ENCODE data around the gene SGTB.
"Not testable (repeated sequence)": the region's sequence is repeated elsewhere in the genome, so short reads cannot be mapped to it uniquely, and the experiment has no call there.

Gene SGTB

DNA sequence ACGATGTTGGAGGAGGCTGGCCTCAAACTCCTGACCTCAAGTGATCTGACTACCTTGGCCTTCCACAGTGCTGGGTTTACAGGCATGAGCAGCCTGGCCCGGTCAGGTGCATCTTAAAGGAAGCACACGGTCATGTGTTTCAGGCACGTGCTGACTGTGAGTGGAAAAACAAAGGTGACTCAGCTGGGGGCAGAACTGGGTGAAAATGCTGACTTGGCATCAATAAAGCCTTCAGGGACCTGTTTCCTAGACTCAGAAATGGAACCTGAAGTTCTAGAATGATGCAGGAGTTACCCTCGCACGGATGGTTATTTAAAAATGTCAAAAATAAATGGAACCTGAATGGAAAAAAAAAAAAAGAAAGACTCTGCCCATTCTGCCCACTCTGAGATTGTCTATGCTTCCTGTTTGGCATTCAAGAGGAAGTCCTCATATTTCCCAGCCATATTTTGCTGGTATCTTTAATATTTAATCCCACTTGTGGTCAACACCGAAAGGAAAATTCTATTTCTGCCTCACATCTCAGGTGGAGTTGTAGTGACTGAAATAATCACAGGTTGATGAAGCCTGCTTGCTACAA is 12.4 kb upstream of the SGTB start:
- not testable (repeated sequence) for DNase-seq

DNA sequence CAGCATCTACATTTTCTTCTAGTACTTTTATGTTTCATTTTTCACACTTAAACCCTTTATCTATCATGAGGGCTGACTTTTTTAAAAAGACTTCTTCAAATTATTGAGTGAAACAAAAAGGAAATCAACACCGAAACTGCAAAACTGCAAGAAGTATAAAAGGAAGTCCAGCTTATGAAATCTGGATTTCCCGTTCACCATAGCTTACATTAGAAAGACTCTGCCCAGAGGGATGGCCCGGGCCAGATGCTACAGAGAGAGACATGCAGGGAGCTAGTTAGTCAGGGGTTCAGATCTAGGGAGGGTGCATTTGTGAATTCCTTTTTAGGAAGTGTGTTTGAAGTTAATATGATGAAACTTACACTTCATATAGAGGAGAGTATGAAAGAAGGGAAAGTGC is 10.1 kb upstream of the SGTB start:
- DNase-seq: not testable (repeated sequence)

DNA sequence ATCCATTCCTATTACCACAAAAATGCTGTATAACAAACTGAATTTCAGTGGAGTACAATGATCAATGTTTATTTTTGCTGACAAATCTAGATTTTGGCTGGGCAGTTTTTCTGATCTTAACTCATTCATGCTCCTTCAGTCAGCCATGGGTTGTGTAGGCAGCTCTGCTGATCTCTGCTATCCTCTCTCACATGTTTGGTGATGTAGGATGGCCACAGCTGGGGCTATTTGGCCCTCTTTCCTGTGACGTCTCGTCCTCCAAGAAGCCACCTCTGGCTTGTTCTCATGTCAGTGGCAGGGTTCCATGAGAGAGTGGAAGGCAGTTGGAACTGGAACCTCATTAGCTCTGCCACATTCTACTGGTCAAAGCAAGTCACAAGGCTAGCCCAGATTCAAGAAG is 9.0 kb upstream of the SGTB start:
- no peak for DNase-seq

- no peak for DNase-seq
These were observed 6.3 kb upstream of the SGTB start for GRCh38 chr5:65728218-65728617.

DNA sequence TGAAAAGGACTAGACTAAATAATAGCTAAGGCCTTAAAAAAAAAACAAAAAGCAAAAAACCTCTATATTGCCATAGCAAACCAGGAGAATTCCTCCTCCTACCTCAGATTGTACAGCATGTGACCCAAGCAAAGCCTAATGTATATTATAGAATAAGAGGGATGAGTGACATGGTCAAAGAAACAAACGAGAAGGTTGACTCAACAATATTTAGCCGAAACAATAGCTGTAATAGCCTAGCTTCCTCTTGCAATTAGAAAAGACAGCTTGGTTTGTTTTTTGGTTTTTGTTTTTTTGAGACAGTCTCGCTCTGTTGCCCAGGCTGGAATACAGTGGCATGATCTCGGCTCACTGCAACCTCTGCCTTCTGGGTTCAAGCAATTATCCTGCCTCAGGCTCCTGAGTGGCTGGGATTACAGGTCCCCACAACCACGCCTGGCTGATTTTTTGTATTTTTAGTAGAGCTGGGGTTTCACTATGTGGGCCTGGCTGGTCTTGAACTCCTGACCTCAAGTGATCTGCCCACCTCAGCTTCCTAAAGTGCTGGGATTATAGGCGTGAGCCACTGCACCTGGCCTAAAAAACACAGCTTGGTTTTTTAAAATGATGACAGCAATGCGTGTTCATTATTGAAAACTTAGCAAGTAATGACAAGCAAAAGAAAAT is 5.7 kb upstream of the SGTB start:
- DNase-seq: no peak

- DNase-seq: no peak
These were observed 880 bp upstream of the SGTB start for GRCh38 chr5:65722575-65723403.

DNA sequence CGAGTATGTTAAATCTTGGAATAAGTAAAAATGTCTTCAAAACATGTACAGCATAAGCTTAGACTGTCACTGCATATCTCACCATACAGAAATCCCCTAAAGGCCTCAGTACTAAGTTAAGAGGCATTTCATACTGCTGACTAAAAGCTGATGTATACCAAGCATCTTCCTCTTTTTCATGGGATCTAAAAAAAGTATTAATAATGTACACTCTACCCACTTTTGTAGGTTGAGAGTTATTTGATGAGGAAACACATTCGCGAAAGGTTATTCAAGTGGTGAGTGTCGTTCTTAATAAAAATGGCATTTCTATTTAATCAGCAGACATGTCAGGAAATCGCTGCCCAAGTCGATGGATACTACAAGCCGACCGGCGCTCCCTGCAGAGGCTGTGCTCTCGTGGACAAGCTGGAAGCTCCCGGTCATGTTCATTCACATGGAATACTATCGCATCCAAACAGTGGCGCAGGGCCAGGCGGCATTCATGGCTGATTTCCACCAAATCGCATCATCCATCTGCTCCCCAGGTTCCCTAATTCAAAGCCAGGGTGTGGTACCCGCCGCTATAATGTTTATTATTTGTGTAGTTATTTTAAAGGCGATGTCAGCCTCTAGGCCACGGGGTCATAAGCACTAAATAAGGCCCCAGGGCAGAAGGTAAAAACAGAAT is 724 bp downstream of the SGTB start:
- DNase-seq: peak; percentile 37

DNA sequence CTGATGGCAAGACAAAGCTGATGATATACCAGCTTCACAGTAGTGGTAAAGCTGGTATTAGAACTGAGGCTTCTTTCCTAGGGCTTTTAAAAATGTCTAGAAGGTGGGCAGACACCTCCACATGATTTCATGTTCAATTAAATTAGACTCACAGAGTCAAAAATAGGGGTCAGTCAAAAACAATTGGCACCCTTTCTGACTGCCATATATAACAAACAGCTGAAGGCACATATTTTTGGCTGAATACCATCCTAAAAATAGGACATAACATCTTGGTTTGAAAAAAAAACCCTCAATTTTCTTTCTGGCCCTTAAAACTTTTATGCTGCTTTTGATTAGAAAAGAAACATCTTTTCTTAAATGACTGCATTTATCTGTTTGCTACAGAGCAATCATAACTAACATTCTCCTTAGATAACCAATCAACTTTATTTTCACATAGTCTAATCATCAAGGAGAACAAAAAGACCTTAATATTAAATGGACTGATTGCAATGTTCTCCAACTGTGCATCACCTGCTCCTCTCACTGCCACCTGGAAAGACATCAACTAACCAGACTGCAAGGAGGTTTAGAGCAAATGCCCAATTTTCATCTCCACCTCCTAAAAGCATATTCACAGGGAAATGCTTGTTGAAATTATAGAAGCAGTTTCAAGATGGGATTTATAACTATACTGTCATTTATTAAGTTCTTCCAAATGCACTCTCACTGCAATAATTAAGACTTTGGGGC is 3.2 kb downstream of the SGTB start:
- DNase-seq: no peak

- DNase-seq: no peak
These were observed 13.8 kb downstream of the SGTB start for GRCh38 chr5:65708145-65708544.

DNA sequence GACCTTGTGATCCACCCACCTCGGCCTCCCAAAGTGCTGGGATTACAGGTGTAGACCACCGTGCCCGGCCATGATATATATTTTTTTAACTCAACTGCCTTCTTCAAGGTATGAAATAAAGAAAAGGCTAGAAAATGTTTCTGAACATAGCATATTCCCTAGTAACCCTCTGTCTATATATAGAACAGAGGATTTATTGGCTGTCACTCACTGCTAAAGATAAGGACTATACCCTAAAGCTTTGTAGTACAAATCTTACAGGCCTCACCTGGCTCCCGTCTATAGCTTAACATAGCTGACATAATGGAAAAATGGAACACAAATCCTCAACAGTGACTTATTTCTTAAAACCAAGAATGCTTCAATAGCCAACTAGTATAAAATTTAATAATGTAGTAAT is 14.2 kb downstream of the SGTB start:
- no peak for DNase-seq

DNA sequence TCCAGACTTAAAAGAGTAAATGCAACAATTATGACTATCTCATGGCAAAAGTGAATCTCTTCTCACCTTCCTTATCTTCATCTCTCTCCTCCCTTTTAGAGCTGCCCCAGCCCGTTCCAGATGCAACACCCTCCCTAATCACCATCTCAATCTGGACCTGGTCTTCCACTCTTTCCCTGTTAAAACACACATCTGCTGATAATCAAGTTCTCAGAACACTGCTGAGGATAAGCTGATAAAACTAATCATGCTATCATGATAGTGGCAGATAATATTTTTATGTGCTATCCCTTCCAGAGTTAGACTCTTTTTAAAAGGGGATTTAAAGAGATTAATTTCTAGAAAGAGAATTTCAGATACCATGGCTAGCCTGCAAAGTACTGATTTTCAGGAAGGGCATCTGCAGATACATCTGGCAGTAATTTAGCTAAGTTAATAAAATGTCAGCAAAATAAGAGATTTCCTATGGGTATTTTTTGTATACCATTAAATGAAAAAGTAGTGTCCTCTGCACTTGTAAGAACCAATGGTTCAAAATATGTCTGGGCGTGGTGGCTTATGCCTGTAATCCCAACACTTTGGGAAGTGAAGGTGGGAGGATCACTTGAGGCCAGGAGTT is 17.2 kb downstream of the SGTB start:
- no peak for DNase-seq

- no peak for DNase-seq
These were observed 19.9 kb downstream of the SGTB start for GRCh38 chr5:65702036-65702435.

GRCh38 chr5:65699338-65699737 is 22.6 kb downstream of the SGTB start:
- DNase-seq: no peak

DNA sequence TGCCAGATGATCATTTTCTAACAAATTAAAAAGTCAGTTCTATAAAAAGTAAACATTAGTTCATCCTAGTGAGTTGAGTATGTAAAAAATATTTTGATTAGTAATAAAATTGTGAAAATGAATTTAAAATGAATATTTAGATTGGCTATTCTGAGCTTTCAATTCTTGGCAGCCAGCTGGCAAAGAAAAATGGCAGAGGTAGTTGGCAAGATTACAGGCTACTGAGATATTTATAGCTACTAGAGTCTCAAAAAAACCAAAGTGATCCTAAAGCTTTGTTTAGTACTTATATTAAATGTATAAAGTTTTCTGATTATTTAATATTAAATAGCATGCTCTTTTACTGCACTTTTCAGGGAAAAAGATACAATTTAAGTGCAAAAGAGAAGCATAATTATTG is 25.0 kb downstream of the SGTB start:
- no peak for DNase-seq

- no peak for DNase-seq
These were observed 26.0 kb downstream of the SGTB start for GRCh38 chr5:65695896-65696295.

DNA sequence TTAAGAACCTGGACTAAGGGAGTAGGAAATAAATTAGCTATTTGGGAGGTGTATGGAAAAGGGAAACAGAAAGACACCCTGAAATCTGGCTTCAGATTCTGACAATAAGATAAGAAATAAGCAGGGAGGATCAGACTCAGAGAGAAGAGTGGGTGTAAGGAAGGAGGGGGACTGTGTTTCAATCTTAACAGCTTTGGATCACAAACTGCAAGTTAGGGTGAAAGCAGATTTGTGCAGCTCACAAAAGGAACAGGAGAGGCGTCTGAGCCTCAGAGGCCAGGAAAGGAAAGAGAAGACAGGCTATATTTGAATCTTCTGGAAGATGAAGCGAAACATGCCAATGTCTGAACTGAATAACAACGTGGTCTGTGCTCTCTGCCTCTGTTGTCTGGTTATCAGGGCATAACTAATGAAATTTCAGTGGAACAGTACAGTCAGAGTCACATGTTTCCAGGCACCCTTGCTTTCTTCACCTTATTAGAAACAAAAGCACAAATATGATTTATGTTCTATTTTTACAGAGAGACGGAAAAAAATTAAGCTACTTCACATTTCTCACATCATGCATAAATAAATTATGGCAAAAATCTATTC is 26.6 kb downstream of the SGTB start:
- no peak for DNase-seq

GRCh38 chr5:65693121-65693520 is 28.8 kb downstream of the SGTB start:
- no peak for DNase-seq

DNA sequence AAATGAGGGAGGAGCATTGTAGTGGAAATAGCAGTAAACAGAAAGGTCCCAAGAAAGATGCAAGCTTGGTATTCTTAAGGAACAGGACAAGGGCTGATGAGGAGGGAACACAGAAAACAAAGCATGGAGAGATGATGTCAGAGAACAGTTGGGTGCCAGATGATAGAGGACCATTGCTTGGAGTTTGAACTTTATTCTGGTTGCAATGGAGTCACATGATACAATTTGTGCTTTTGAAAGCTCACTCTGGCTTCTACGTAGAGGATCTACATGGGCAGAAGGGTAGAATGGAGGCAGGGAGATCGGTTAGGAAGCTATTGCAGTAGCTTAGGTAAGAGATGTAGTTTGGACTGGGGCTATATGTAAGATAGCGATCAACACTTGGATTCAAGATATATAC is 39.8 kb downstream of the SGTB start:
- no peak for DNase-seq

DNA sequence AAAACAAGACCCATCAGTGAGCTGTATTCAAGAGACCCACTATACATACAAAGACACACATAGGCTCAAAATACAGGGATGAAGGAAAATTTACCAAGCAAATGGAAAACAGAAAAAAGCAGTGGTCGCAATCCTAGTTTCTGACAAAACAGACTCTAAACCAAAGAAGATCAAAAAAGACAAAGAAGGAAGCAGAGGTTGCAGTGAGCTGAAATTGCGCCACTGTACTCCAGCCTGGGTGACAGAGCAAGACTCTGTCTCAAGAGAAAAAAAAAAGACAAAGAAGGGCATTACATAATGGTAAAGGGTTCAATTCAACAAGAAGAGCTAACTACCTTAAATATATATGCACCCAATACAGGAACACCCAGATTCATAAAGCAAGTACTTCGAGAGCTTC is 45.9 kb downstream of the SGTB start:
- not testable (repeated sequence) for DNase-seq

DNA sequence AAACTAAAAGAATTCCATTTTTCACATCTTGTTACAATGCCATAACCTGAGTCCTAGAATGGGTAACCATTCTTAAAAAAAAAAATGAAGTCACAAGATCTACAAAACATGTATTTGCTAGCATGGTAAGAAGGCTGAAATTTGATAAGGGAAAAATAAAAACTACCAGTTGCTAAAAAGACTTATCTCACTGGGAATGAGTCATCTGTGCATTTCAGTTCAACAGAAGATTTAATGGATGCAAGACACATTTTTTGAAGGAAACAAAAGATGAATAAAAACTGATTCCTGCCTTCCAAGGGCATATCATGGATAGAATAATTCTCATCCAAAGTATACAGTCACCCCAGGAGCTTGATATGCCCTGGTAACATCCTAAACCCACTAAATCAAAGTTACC is 47.2 kb downstream of the SGTB start:
- no peak for DNase-seq

GRCh38 chr5:65672796-65673195 is 49.1 kb downstream of the SGTB start:
- DNase-seq: no peak

- DNase-seq: no peak
These were observed 53.2 kb downstream of the SGTB start for GRCh38 chr5:65668696-65669095.
